HTERT RPE-1 (cell line): ENCODE results near the gene SASH3.

ENCODE experiments used
- in situ Hi-C: fragments of 300-500 bp; cut with MboI; formaldehyde crosslinking; loops from 4 replicates; pipeline ENCODE4 v1.14.3; 2020; ENCODE audit warnings: low sequenced_read_pairs

Gene SASH3

DNA sequence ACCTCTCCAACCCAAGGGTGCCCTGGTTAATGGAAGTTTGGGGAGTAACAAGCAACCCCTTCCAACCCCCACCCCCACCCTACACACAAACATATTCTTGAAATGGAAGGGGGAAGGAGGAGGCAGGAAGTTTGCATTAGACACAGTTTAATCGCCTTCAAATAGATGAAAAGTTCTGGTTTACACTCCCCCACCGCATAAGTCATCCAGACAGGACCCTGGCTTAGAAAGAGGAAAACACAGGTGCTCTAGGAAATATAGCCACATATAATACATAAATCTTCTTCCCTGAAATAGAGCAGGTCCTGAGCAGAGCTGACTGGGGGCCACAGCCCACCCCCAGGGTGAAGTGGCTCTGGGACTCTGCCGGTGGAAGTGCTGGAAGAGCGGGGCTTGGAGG is 25.1 kb downstream of the SASH3 start:
- in situ Hi-C loops: no loop called here

DNA sequence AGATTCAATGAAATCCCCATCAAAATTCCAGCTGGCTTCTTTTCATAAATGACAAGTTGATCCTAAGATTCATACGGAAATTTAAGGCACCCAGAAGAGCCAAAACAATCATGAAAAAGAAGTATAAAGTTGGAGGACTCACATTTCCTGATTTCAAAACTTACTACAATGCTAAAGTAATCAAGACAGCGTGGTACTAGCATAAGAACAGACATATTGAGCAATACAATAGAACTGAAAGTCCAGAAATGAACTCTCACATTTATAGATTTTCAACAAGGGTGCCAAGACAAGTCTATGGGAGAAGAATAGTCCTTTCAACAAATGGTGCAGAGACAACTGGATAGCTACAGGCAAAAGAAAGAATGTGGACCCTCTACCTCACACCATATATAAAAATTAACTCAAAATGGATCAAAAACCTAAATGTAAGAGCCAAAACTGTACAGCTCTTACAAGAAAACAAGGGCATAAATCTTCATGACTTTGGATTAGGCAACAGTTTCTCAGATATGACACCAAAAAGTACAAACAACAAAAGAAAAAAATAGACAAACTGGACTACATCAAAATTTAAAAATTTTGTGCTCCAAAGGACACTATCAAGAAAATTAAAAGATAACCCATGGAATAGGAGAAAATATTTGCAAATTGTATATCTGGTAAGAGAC is 28.5 kb downstream of the SASH3 start:
- in situ Hi-C loops: no loop called here

DNA sequence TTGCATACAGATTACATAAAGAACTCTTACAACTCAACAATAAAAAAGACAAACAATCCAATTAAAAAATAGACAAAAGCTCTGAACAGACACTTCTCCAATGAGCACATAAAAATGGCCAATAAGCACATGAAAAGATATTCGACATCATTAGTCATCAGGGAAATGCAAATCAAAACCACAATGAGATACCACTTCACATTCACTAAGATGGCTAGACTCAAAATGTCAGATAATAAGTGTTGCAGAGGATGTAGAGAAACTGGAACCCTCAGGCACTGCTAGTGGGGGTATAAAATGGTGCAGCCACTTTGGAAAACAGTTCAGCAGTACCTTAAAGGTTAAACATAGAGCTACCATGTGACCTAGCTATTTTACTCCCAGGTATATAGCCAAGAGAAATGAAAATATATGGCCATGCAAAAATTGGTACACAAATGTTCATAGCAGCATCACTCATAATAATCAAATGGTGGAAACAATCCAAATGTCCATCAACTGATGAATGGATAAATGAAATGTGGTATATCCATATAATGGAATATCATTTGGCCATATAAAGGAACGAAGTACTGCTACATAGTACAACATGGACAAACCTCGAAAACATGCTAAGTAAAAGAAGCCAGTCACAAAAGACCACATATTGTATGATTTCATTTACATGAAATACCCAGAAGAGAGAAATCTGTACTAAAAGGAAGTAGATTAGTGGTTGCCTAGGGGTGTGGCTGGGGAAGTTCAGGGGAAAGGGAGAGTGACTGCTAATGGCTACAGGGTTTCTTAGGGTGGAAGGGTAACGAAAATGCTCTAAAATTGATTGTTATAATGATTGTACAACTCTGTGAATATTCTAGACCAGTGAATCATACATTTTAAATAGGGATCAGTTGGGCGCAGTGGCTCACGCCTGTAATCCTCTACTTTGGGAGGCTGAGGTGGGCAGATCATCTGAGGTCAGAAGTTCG is 29.4 kb downstream of the SASH3 start:
- in situ Hi-C loops: no loop called here

DNA sequence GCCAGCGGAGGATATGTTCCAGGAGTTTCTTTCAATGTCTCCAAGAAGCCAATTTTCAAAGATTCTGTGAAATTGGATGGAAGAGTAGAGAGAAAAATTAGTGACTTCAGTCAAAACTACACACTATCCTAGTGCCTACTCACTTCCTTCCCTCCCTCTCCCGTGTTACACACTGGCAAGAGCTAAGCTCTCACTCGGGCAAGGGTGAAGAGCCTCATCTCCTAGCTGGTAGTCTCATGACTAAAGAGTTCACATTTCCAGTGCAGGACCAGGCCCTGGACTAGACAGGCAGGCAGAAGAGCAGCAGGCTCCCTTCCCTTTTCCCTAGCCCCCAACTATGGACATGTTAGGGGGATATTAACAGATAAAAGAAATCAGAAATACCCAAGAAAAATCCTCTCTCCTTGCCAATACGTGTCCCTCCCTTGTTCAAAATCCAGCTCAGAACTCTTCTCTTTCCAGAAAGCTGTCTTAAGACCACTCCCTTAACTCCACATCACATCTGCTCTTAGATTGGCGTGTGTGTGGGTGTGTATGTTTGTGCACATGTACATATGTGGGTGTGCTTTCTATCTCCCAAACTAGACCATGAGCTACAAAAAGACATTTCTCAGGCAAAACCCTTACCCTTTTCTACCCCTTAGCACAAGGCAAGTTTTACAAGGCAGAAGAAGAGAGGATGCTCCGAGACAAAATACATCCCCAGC is 34.1 kb downstream of the SASH3 start:
- in situ Hi-C loops: no loop called here

DNA sequence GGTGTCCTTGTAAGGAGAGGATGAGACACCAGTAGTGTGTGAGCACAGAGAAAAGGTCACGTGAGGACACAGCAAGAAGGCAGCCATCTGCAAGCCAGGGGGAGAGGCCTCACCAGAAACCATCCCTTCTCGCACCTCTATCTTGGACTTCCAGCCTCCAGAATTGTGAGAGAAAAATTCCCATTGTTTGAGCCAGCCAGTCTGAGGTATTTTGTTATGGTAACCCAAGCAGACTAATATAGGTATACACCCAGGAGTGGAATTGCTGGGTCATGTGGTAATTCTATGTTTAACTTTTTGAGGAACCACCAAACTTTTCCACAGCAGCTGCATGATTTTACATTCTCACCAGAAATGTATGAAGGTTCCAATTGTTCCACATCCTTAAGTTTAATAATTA is 38.4 kb downstream of the SASH3 start:
- in situ Hi-C loops: no loop called here

DNA sequence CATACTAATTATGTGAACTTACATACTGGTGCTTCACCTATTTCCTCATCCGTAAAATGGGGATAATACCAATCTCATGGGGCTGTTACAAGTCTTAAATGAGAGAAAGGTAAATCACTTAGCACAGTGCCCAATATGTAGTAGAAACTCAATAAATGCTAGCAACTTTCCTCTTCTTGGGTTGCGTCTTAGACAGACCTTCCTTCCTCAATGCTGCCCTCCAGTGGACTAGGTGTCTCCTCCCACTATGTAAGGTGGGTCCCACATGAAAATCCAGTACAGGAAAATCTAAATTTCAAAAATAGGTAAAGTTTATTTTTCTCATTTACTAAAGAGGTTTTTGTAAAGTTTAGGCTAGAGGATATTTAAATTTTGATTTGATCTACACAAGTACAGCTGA is 43.4 kb downstream of the SASH3 start:
- in situ Hi-C loops: no loop called here

DNA sequence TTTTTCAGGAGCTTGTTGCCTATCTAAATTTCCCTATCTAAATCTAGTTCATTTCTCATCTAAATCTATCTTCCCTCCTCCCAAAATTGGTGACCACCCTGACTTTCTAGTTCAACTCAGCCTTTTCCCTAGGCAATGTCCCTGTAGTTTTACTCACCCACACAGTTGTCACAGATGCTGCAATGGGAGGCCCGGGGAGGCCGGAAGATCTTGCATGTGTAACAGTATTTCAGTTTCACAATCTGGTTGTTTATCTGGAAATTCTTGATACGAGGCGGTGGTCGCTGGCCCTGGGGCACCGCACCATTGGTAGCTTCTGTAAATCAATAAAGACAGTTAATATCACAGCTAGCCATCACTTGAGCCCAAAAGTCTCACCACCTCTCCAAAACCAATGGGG is 43.8 kb downstream of the SASH3 start:
- in situ Hi-C loops: no loop called here

DNA sequence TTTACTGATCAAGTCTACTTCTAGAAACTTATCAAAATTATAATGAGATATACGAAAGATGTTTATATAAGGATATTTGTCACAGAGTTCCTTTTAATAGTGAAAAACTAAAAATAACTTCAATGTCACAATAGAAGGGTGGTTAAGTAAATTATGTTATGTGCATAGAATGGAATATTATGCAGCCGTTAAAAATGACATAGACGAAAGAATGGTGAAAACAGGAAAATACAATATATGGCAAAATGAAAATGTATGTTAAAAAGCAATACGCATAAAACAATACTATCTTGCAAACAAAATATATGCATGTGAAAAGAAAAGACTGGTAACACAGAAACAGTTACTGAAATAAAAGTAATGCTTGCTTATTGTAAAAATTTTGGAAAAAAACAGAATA is 44.9 kb downstream of the SASH3 start:
- in situ Hi-C loops: no loop called here

DNA sequence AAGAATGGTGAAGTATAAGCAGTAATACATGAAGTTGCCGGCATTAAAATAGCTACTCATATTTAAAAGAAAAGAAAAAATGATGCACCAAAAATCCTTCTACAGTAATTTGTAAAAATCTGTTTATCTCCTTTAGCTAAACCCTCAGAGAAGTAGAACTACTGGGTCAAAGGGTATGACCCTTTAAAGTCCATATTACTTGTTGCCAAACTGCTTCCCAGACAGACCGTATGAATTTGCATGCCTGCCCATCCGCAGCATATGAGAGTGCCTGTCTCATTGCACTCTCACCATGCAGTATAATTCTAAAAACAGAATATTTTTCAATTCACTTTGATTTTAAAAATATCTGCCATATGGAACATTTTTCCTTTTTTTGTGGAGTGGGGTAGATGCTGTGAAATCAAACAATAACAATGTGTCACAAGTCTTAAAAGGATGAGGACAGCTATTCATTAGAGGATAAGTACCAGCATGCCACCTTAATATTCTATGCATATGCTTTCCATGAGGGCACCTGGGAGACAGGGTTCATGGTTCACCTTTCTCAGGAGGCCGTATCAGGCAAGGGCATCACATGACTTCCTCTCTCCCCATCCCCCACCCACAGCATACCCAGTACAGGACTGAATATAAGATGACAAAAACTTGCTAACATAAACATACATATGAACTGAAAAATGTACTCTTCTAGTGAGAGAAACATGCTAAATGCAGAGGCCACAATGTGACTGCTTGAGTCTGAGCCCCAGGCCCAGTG is 46.2 kb downstream of the SASH3 start:
- in situ Hi-C loops: no loop called here

DNA sequence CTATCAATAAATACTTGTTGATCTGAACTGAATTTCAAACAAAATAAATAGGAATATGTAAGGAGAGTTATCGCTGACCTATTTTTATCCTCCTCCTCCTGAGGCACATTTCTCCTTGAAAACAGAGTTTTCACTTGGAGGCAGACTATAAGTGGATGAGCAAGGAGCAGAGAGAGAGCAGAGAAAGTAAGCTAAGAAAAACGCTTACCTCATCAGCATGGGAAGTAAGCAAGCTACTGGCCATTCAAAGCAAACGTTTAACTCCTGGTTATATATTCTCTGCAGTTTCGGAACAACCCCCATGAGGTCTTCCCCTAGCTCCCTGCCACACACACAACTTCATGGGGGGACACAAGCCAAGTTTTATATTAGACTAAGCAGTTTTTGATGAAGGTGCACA is 50.7 kb downstream of the SASH3 start:
- in situ Hi-C loops: no loop called here

DNA sequence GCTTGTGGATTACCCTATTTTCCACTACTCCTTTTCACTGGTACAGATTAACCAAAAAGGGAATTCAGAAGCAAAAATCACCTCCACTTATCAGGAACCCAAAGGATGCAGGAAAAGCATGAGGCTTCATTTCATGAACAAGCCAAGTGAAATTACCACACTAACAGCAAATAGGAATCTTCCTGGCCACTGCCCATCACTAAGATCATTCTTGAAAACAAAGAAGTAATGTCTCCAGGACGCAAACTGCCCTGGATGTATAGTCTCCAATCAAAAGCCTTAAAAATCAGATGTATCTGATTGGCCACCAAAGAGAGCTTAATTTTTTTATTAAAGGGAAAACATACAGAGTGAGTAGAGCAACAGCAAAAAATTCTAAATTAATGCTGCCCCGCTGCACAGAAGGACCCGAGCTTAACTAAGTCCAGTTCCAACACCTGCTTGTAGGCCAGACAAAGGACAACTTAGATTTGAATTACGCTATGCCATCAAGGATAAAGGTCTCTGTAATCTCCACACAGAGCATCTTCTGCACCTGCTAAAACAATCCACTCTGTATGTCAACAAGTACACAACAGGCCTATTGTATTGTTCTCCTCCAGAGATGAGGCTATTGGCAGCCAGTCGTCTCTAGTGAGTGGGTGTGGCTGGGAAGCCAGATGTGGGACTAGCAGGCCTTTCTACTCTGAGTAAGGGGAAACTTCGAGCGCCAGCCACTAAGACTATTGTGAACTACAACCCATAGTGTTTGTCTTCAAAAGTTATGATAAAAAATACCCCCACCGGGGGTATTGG is 51.5 kb downstream of the SASH3 start:
- in situ Hi-C loops: no loop called here

DNA sequence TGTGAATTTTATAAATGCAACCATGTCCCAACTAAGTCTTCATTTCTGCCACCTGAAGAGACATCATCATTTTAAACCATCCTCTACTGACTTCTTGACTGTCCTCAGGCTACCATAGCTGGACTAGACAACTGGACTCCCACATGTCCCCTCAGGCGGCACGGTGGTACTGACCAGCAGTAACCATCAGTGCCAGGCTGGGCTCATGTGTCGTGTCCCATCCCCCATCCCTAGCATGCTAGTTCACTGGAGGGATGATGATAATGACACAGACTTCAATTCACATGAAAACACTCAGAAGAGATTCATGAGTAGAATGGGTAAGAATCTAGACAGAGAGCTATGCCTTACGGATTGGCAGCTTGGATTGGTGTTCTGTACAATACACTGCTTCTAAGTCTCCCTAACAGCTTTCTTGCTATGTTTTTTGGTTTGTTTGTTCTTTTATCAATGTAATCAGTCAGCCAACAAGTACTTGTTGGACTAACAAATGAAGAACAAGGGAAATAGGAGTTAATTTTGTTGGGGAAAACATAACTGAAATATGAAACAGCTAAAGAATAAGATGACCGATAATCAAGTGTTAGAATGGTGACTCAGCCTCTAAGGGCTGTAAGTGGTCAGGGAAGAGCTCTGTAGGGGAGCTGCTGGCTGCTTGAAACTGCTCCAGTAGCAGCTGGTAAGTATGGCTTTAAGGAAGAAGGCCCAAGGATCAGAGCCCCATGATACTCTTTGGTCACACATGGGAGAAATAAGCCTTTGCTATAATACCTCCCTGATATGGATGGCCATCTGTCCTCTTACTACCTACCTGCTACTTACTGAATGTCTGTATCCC is 53.6 kb downstream of the SASH3 start:
- in situ Hi-C loops: no loop called here

DNA sequence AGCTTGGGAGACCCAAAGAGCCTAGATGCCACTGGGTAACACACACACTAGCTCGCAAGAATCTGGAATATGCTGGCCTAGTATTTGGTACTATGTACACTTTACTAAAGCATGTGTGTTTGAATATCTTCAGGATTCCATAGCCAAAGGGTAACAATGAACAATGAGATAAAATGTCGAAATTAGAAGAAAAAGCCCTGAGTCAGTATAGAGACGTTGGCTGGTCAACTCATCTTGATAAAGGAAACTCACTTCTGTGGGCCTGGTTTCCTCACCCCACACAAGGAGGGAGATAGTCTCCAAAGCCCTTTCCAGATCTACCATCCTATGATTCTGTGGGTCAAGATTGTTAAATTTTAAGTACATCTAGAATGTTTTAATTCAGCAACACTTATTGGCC is 57.1 kb downstream of the SASH3 start:
- in situ Hi-C loops: no loop called here

DNA sequence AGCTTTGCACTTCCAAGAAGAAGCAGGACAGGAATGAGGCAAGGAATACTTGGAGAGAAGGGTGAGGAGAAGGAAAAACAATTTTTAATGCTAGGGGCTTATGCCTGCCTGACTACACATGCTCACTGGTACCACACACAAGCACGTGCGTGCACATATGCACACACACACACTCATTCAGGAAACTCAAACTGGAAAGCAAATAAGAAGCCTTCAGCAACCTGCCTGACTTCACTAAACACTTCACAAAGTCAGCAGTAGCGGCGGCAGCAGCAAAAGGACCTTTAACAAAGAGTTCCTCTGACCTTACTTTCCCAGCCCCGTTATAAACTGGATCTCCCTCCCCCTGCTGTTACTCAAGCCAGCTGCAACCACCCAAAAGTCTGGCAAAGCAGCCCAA is 60.6 kb downstream of the SASH3 start:
- in situ Hi-C loops: no loop called here

DNA sequence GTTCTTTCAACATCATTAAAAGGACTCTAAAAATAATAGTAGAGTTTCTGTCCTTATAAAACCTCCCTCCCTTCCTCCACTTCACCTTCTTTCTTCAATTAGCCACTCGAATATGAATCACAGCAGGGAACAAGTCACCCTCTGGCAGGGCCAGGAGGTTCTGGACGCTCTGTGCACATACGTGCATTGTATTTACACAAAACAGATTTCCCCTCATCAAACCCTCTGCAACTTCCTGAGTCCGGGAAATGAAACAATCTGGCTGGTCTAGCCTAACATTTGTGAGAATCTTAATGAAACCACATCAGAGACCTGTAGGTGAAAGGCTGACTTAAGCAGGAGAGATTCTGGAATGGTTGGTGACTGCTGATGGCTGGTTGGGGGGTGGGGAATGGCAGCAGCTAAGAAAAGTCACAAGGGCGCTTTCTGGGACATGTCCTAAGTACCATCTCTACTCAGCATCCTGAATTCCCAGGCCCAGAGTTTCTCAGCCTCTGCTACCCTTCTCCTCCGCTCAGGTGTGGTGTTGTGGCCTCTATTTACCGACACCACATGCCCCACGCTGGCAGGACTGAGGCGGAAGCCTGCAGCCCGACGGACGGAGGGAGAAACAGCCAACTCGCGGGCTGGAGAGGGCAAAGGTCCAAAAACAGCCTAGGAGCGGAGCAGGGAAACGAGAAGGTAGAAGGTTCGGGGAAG is 62.9 kb downstream of the SASH3 start:
- in situ Hi-C loops: no loop called here

DNA sequence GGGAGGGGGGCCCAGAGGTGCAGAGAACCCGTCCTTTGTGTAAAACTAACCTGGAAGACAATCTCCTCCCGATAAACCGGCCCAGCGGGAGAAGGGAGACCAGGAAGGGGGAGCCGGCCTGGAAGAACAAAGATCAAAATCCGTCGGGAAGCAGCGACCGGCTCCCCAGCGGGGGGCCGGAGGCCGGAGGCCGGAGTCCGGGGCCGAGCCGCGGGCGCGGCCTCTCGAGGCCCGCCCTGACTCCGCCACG is 63.4 kb downstream of the SASH3 start:
- in situ Hi-C loops: no loop called here

DNA sequence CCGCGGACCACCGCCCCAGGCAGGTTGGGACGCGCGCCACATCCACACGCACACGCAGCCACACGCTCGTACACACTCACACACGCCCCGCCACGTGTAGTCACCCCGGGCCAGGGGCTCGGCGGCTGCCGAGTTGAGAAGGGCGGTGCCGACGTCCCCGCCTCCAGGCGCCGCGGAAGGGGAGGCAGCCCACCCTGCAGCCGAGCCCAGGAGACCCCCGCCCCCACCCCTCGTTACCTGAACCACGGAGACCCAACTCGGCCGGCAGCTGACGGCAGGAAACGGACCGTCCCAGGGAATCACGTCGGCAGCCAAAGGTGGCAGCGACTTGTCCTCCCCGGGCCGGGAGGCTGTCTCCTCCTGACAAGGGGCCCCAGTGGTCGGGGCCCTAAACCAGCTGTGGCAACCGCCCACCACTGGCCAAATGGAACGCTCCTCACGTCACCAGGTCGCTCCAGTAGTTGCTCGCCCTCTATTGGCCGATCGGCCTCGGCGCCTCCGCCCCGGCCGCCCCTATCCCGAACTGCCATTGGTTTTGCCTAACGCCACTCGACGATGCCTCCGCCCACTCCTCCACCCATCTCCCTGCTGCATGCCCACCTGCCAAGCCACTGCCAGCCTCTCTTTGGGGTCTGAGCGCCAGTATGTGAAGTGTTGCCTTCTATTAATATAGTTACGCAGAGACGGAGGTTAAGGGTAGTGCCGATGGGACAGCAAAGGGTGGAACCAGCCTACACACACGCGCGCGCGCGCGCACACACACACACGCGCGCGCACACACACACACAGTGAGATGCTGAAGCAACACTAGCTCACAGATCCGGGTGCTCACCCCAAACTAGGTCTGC is 63.9 kb downstream of the SASH3 start, which contains the start of gene ZDHHC9:
Gene ZDHHC9, minus strand, starts transcription at position 428 of the 848 bp plus-strand sequence. CDS start 1,941 bp downstream, outside the sequence.
- in situ Hi-C loops: no loop called here
